ENCODE results near the gene CCNF.

The CCNF gene

GRCh38 chr16:2482249-2482648, 53.0 kb downstream of the CCNF start:
- no peaks in the 10 kb centered on the region for H3K36me3 ChIP-seq (ENCODE audit: control insufficient read depth, insufficient read depth, low read length)
- no peak overlapping the region for H3K27ac ChIP-seq (ENCODE audit: low read depth, low read length)
- no peaks in the 10 kb centered on the region; the same call in 1 of the 2 replicates for H3K27me3 ChIP-seq (ENCODE audit: control insufficient read depth, insufficient read depth, low read length)
- peaks cover 4% of the 10 kb centered on the region for H3K4me1 ChIP-seq (ENCODE audit: control insufficient read depth, insufficient read depth, low read length)
- no peak overlapping the region for H3K9ac ChIP-seq (ENCODE audit: low read length)
- no peaks in the 10 kb centered on the region for H3K9me3 ChIP-seq (ENCODE audit: control insufficient read depth, insufficient read depth, low read depth, low read length)
- H3K4me3 ChIP-seq (ENCODE audit: low read depth, low read length) = no peak overlapping the region

DNA sequence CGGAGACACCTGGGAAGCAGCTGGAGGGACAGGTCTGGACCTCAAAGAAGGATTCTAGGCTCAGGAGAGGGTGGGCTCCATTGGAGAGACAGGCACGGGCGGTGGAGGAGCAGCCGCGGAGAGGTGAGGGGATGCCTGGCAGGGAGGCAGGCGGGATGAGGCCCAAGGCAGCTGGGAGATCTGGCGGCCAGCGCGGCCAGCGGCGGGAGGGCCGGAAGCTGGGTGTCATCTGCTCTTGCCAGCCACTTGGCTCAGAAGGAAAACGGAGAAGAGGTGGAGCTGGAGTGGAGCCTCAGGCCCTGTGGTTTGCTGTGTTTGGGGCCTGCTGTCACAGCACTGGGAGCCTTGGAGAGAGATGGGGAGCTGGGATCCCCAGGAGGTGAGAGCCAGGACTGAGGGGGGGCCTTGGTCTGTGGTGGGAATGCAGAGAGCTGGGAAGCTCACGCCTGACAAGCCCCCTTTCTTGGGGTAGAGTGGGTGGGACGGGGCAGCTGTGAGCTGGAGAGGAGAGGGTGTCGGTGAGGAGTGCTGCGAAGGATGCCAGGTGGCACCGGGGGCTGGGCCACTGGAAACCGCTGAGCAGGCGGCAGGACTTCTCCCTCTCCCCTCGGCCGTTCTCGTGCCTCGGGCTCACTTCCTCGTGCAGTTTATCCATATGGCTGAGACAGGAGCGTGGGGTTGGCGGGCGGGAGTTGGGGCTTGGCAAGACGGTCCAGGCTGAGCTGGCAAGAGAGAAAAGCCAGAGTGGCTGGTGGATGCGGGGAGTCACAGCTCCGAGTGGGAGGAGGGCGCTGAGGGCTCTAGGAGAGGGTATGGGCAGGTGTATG, 53.7 kb downstream of the CCNF start:
- H3K4me3 ChIP-seq (ENCODE audit: low read depth, low read length) = no peak overlapping the region
- no peaks in the 10 kb centered on the region for H3K36me3 ChIP-seq (ENCODE audit: control insufficient read depth, insufficient read depth, low read length)
- peaks cover 11% of the 10 kb centered on the region for H3K4me1 ChIP-seq (ENCODE audit: control insufficient read depth, insufficient read depth, low read length)
- no peak overlapping the region; the same call in 1 of the 2 replicates for H3K27ac ChIP-seq (ENCODE audit: low read depth, low read length)
- H3K9me3 ChIP-seq (ENCODE audit: control insufficient read depth, insufficient read depth, low read depth, low read length) = no peaks in the 10 kb centered on the region
- no peaks in the 10 kb centered on the region for H3K27me3 ChIP-seq (ENCODE audit: control insufficient read depth, insufficient read depth, low read length)
- H3K9ac ChIP-seq (ENCODE audit: low read length) = no peak overlapping the region

GRCh38 chr16:2483939-2484897, 55.0 kb downstream of the CCNF start:
- H3K4me1 ChIP-seq (ENCODE audit: control insufficient read depth, insufficient read depth, low read length) = peaks cover 11% of the 10 kb centered on the region
- H3K9ac ChIP-seq (ENCODE audit: low read length) = no peak overlapping the region
- H3K27ac ChIP-seq (ENCODE audit: low read depth, low read length) = no peak overlapping the region
- no peak overlapping the region for H3K4me3 ChIP-seq (ENCODE audit: low read depth, low read length)
- H3K36me3 ChIP-seq (ENCODE audit: control insufficient read depth, insufficient read depth, low read length) = no peaks in the 10 kb centered on the region
- no peaks in the 10 kb centered on the region for H3K27me3 ChIP-seq (ENCODE audit: control insufficient read depth, insufficient read depth, low read length)
- no peaks in the 10 kb centered on the region for H3K9me3 ChIP-seq (ENCODE audit: control insufficient read depth, insufficient read depth, low read depth, low read length)

GRCh38 chr16:2484898-2485508, 55.8 kb downstream of the CCNF start:
- no peaks in the 10 kb centered on the region for H3K27me3 ChIP-seq (ENCODE audit: control insufficient read depth, insufficient read depth, low read length)
- no peaks in the 10 kb centered on the region for H3K36me3 ChIP-seq (ENCODE audit: control insufficient read depth, insufficient read depth, low read length)
- H3K4me1 ChIP-seq (ENCODE audit: control insufficient read depth, insufficient read depth, low read length) = peaks cover 11% of the 10 kb centered on the region
- H3K9me3 ChIP-seq (ENCODE audit: control insufficient read depth, insufficient read depth, low read depth, low read length) = no peaks in the 10 kb centered on the region
- H3K9ac ChIP-seq (ENCODE audit: low read length) = no peak overlapping the region
- no peak overlapping the region for H3K27ac ChIP-seq (ENCODE audit: low read depth, low read length)
- H3K4me3 ChIP-seq (ENCODE audit: low read depth, low read length) = no peak overlapping the region

GRCh38 chr16:2485811-2486507, 56.7 kb downstream of the CCNF start:
- Histone ChIP-seq H3K4me3 (ENCODE audit: low read depth, low read length) (no peak overlapping the region), H3K27ac (ENCODE audit: low read depth, low read length) (no peak overlapping the region), H3K36me3 (ENCODE audit: control insufficient read depth, insufficient read depth, low read length) (no peaks in the 10 kb centered on the region), H3K9me3 (ENCODE audit: control insufficient read depth, insufficient read depth, low read depth, low read length) (no peaks in the 10 kb centered on the region), H3K9ac (ENCODE audit: low read length) (no peak overlapping the region), H3K27me3 (ENCODE audit: control insufficient read depth, insufficient read depth, low read length) (no peaks in the 10 kb centered on the region), H3K4me1 (ENCODE audit: control insufficient read depth, insufficient read depth, low read length) (peaks cover 11% of the 10 kb centered on the region)

DNA sequence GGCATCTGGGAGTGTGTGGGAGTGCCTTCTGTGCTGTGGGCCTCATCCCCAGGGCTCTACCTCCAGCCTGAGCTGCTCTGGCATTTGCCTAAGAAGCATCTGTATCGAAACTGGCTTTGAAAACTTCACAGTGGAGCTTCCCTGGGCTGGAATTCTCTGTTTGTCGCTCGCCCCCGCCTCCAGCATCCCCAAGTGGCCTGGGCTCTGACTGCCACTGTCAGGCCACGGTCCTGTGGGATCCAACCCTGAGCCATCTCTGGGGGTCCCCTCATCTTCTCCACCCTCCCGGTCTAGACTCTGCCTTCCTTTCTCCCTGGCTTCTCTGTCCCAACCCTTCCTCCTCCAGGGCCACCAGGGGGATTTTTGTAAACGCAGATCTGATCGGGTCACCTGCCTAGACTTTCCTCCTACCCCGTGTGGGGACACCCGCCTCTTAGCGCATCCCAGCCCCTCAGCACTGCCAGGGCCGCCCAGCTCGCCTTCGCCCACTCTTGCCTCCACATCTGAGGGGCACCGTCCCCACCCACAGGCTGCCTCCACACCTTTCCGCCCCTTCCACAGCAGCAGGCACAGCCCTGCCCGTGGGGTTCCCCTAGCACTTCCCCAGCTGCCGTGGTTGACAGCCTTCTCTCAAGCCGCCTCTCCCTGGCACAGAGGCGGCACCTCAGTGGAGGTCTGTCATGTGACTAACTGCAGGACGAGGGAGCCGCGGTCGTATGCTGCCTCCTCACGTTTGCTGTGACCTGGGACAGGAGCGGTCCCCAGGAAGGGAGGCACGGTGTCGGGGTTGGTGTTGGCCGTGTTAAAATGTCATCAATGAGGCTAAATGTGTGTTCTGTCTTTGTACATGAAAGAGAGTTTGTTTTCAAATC, 57.6 kb downstream of the CCNF start:
- H3K4me1 ChIP-seq (ENCODE audit: control insufficient read depth, insufficient read depth, low read length) = peaks cover 11% of the 10 kb centered on the region
- no peaks in the 10 kb centered on the region for H3K9me3 ChIP-seq (ENCODE audit: control insufficient read depth, insufficient read depth, low read depth, low read length)
- H3K27ac ChIP-seq (ENCODE audit: low read depth, low read length) = no peak overlapping the region
- no peak overlapping the region for H3K4me3 ChIP-seq (ENCODE audit: low read depth, low read length)
- no peak overlapping the region for H3K9ac ChIP-seq (ENCODE audit: low read length)
- no peaks in the 10 kb centered on the region for H3K27me3 ChIP-seq (ENCODE audit: control insufficient read depth, insufficient read depth, low read length)
- no peaks in the 10 kb centered on the region for H3K36me3 ChIP-seq (ENCODE audit: control insufficient read depth, insufficient read depth, low read length)

GRCh38 chr16:2487517-2487842, 58.2 kb downstream of the CCNF start:
- peaks cover 11% of the 10 kb centered on the region for H3K4me1 ChIP-seq (ENCODE audit: control insufficient read depth, insufficient read depth, low read length)
- H3K36me3 ChIP-seq (ENCODE audit: control insufficient read depth, insufficient read depth, low read length) = no peaks in the 10 kb centered on the region
- no peak overlapping the region for H3K27ac ChIP-seq (ENCODE audit: low read depth, low read length)
- no peak overlapping the region for H3K4me3 ChIP-seq (ENCODE audit: low read depth, low read length)
- no peaks in the 10 kb centered on the region for H3K9me3 ChIP-seq (ENCODE audit: control insufficient read depth, insufficient read depth, low read depth, low read length)
- H3K27me3 ChIP-seq (ENCODE audit: control insufficient read depth, insufficient read depth, low read length) = no peaks in the 10 kb centered on the region
- no peak overlapping the region for H3K9ac ChIP-seq (ENCODE audit: low read length)

GRCh38 chr16:2487903-2488531, 58.8 kb downstream of the CCNF start:
- Histone ChIP-seq H3K4me3 (ENCODE audit: low read depth, low read length) (no peak overlapping the region), H3K9ac (ENCODE audit: low read length) (no peak overlapping the region), H3K27ac (ENCODE audit: low read depth, low read length) (no peak overlapping the region)

DNA sequence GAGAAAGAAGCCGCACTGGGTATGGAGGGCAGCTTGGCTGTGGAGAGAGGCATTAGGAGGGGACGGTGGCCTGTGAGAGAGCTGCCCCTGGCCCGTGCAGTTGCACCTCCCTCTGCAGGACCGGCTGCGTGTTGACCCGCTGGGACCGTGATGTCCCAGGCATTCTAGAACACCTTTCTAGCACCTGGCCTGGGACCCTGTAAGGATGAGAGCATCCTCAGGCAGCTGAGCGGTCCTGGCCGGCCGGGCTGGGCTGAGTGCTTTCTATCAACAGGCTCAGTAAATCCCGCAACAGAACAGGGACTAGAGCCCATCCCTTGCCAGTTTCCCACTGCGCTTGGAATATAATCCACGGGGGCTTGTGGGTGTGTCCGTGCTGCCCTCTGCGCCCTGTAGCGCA, 60.3 kb downstream of the CCNF start:
- no peaks in the 10 kb centered on the region for H3K9me3 ChIP-seq (ENCODE audit: control insufficient read depth, insufficient read depth, low read depth, low read length)
- no peak overlapping the region for H3K27ac ChIP-seq (ENCODE audit: low read depth, low read length)
- H3K4me3 ChIP-seq (ENCODE audit: low read depth, low read length) = no peak overlapping the region
- H3K4me1 ChIP-seq (ENCODE audit: control insufficient read depth, insufficient read depth, low read length) = peaks cover 11% of the 10 kb centered on the region
- no peaks in the 10 kb centered on the region for H3K27me3 ChIP-seq (ENCODE audit: control insufficient read depth, insufficient read depth, low read length)
- H3K36me3 ChIP-seq (ENCODE audit: control insufficient read depth, insufficient read depth, low read length) = no peaks in the 10 kb centered on the region
- H3K9ac ChIP-seq (ENCODE audit: low read length) = no peak overlapping the region

More at GRCh38 chr16:2487903-2488531, 58.8 kb downstream of the CCNF start:
- Histone ChIP-seq H3K36me3 (ENCODE audit: control insufficient read depth, insufficient read depth, low read length) (no peaks in the 10 kb centered on the region), H3K9me3 (ENCODE audit: control insufficient read depth, insufficient read depth, low read depth, low read length) (no peaks in the 10 kb centered on the region), H3K4me1 (ENCODE audit: control insufficient read depth, insufficient read depth, low read length) (peaks cover 11% of the 10 kb centered on the region), H3K27me3 (ENCODE audit: control insufficient read depth, insufficient read depth, low read length) (no peaks in the 10 kb centered on the region)

Measured in HUES6 (cell line).